H1 (cell line): ENCODE results near the gene HDDC3. TPM values are rescaled to one million over a fixed set of nuclear protein-coding genes. Genes with fewer than 3 reads are reported as not detected.

Experiments used
- CTCF ChIA-PET: fragments of 300-600 bp; sonication (Branson Sonifier 250); formaldehyde crosslinking; loops from one replicate; lab custom pipeline; 2021; ENCODE audit not compliant: partially characterized antibody; lab: Charles Lee
- POLR2A ChIA-PET: fragments of 300-600 bp; sonication (Branson Sonifier 250); formaldehyde crosslinking; loops from one replicate; lab custom pipeline; 2021; ENCODE audit warnings: inconsistent platforms; ENCODE audit not compliant: partially characterized antibody; lab: Charles Lee
- DNase-seq, 2 experiments: peaks; one replicate each; pipeline versions ENCODE4 v3.0.0 to v3.0.0-alpha.2; 2010 to 2022; ENCODE audit warnings: low spot score in 2 of 2, low read depth in 1 of 2, mixed read lengths in 1 of 2
- FAIRE-seq: peaks from 2 replicates; lab custom pipeline; 2011; peaks lifted over from hg19 to GRCh38; lab: Jason Lieb, UNC
- H2AFZ ChIP-seq: 2 replicates; pipeline ENCODE4 v1.8.1; 2012; ENCODE audit warnings: low read length, inconsistent platforms
- H2AK5ac ChIP-seq: 2 replicates; pipeline ENCODE4 v1.6.1; 2013; ENCODE audit warnings: low read depth, low read length
- H2BK120ac ChIP-seq: replicated peaks from 2 replicates; pipeline ENCODE3; 2013; ENCODE audit warnings: low read depth, low read length, inconsistent platforms
- H2BK12ac ChIP-seq: 2 replicates; pipeline ENCODE4 v1.6.1; 2013; ENCODE audit warnings: low read depth, low read length
- H2BK15ac ChIP-seq: 2 replicates; pipeline ENCODE4 v1.6.1; 2013; ENCODE audit warnings: low read length
- H2BK20ac ChIP-seq: 2 replicates; pipeline ENCODE4 v1.6.1; 2013; ENCODE audit warnings: low read length
- H2BK5ac ChIP-seq: 2 replicates; pipeline ENCODE4 v1.6.1; 2013; ENCODE audit warnings: low read depth, low read length
- H3K14ac ChIP-seq: 2 replicates; pipeline ENCODE4 v1.6.1; 2013; ENCODE audit warnings: inconsistent platforms; ENCODE audit not compliant: insufficient read length
- H3K18ac ChIP-seq: 2 replicates; pipeline ENCODE4 v1.6.1; 2013; ENCODE audit warnings: low read length; ENCODE audit errors: extremely low read depth
- H3K23ac ChIP-seq: 2 replicates; pipeline ENCODE4 v1.6.1; 2013; ENCODE audit warnings: inconsistent platforms; ENCODE audit not compliant: insufficient read length
- H3K23me2 ChIP-seq: 2 replicates; pipeline ENCODE4 v1.6.1; 2013; ENCODE audit warnings: low read depth, low read length
- H3K27ac ChIP-seq: 2 replicates; pipeline ENCODE4 v1.6.1; 2011; ENCODE audit warnings: low read depth, low read length, inconsistent platforms
- H3K27me3 ChIP-seq, 4 experiments: replicated peaks in 1 of 4; 1 replicate in 1 of 4; 2 replicates in 3 of 4; pipeline versions ENCODE4 v1.6.1 to v1.8.1; 2011 to 2013; ENCODE audit warnings: low read length in 3 of 4, mild to moderate bottlenecking in 3 of 4, inconsistent platforms in 2 of 4, mixed read lengths in 2 of 4, moderate library complexity in 1 of 4; ENCODE audit not compliant: control insufficient read depth in 3 of 4, insufficient read depth in 3 of 4; ENCODE audit errors: extremely low read depth in 1 of 4
- H3K36me3 ChIP-seq, 4 experiments: 2 replicates each; pipeline versions ENCODE4 v1.6.1 to v1.8.1; 2011 to 2013; ENCODE audit warnings: mild to moderate bottlenecking in 4 of 4, low read length in 3 of 4, moderate library complexity in 2 of 4, control low read depth in 1 of 4, inconsistent platforms in 1 of 4; ENCODE audit not compliant: insufficient read depth in 4 of 4, control insufficient read depth in 2 of 4
- H3K4ac ChIP-seq: replicated peaks from 2 replicates; pipeline ENCODE3; 2013; ENCODE audit warnings: low read length, low read depth, mixed read lengths, inconsistent platforms; ENCODE audit not compliant: insufficient read length
- H3K4me1 ChIP-seq, 4 experiments: replicated peaks in 1 of 4; 1 replicate in 1 of 4; 2 replicates in 3 of 4; pipeline versions ENCODE4 v1.6.1 to v1.8.1; 2011 to 2013; ENCODE audit warnings: low read length in 3 of 4, inconsistent platforms in 2 of 4, mixed read lengths in 1 of 4; ENCODE audit not compliant: insufficient read depth in 4 of 4, control insufficient read depth in 3 of 4
- H3K4me2 ChIP-seq, 2 experiments: 2 replicates each; pipeline versions ENCODE4 v1.6.1 to v1.8.1; 2011 to 2013; ENCODE audit warnings: low read depth in 2 of 2, low read length in 2 of 2, control low read depth in 1 of 2, inconsistent platforms in 1 of 2, mild to moderate bottlenecking in 1 of 2; ENCODE audit not compliant: insufficient read depth in 1 of 2
- H3K4me3 ChIP-seq, 4 experiments: fragments of 200-600, 300-600 bp in 1 of 4; sonication (generic), shearing (Covaris generic), sonication (Bioruptor Twin) in 1 of 4; 2 replicates each; pipeline versions ENCODE4 v1.5.1 to v1.8.1; 2011 to 2016; ENCODE audit warnings: low read length in 4 of 4, low read depth in 3 of 4, control low read depth in 2 of 4, inconsistent platforms in 2 of 4, mild to moderate bottlenecking in 2 of 4, mixed read lengths in 1 of 4, moderate library complexity in 1 of 4; ENCODE audit not compliant: insufficient read depth in 2 of 4; ENCODE audit errors: extremely low read depth in 1 of 4
- H3K56ac ChIP-seq: replicated peaks from 2 replicates; pipeline ENCODE3; 2013; ENCODE audit warnings: low read depth, mild to moderate bottlenecking, mixed read lengths, low read length, inconsistent platforms; ENCODE audit not compliant: insufficient read length
- H3K79me1 ChIP-seq: 2 replicates; pipeline ENCODE4 v1.6.1; 2013; ENCODE audit warnings: low read depth, low read length, control low read depth
- H3K79me2 ChIP-seq, 2 experiments: 2 replicates each; pipeline versions ENCODE4 v1.6.1 to v1.8.1; 2012 to 2013; ENCODE audit warnings: low read length in 2 of 2, mild to moderate bottlenecking in 2 of 2, inconsistent platforms in 1 of 2; ENCODE audit not compliant: insufficient read depth in 2 of 2, control insufficient read depth in 1 of 2
- H3K9ac ChIP-seq, 4 experiments: replicated peaks in 1 of 4; 1 replicate in 1 of 4; 2 replicates in 3 of 4; pipeline versions ENCODE4 v1.6.1 to v1.8.1; 2011 to 2013; ENCODE audit warnings: low read depth in 3 of 4, low read length in 3 of 4, control low read depth in 2 of 4, mild to moderate bottlenecking in 2 of 4, moderate library complexity in 2 of 4, inconsistent platforms in 1 of 4; ENCODE audit errors: extremely low read depth in 1 of 4
- H3K9me3 ChIP-seq, 2 experiments: 2 replicates each; pipeline versions ENCODE4 v1.6.1 to v1.8.1; 2012 to 2013; ENCODE audit warnings: mild to moderate bottlenecking in 2 of 2, moderate library complexity in 2 of 2, control low read depth in 1 of 2, inconsistent platforms in 1 of 2, low read depth in 1 of 2, low read length in 1 of 2, mixed read lengths in 1 of 2; ENCODE audit not compliant: insufficient read depth in 2 of 2
- H4K20me1 ChIP-seq, 2 experiments: replicated peaks in 1 of 2; 2 replicates each; pipeline versions ENCODE3 to v1.8.1; 2011 to 2013; ENCODE audit warnings: inconsistent platforms in 2 of 2, low read length in 2 of 2, mild to moderate bottlenecking in 1 of 2; ENCODE audit not compliant: insufficient read depth in 2 of 2, control insufficient read depth in 1 of 2
- H4K5ac ChIP-seq: 2 replicates; pipeline ENCODE4 v1.6.1; 2013; ENCODE audit warnings: low read length, low read depth, mixed read lengths, inconsistent platforms; ENCODE audit not compliant: insufficient read length
- H4K8ac ChIP-seq: 2 replicates; pipeline ENCODE4 v1.8.0; 2013; ENCODE audit warnings: mild to moderate bottlenecking, moderate library complexity, low read length, inconsistent platforms; ENCODE audit not compliant: insufficient read depth; ENCODE audit errors: extremely low read depth
- H4K91ac ChIP-seq: replicated peaks from 2 replicates; pipeline ENCODE3; 2013; ENCODE audit warnings: low read length, mixed read lengths, inconsistent platforms; ENCODE audit not compliant: insufficient read length
- CBX8 ChIP-seq: fragments of 300-800, 300-1000 bp; sonication (generic); IDR thresholded peaks from 2 replicates; pipeline ENCODE4 v1.7.1; 2016; ENCODE audit warnings: low read depth, low read length, borderline replicate concordance
- CTBP2 ChIP-seq: IDR thresholded peaks from 2 replicates; pipeline ENCODE4 v1.7.0; 2011; ENCODE audit warnings: borderline replicate concordance, mild to moderate bottlenecking, moderate library complexity, mixed read lengths, low read length; ENCODE audit not compliant: insufficient read depth, insufficient read length
- HDAC2 ChIP-seq, 2 experiments: fragments of 300-600 bp in 1 of 2; sonication (generic) in 1 of 2; IDR thresholded peaks; 2 replicates each; pipeline ENCODE4 v1.6.1; 2011 to 2012; ENCODE audit warnings: low read depth in 2 of 2, low read length in 2 of 2, mild to moderate bottlenecking in 2 of 2, moderate library complexity in 2 of 2, borderline replicate concordance in 1 of 2, inconsistent platforms in 1 of 2
- NRF1 ChIP-seq: IDR thresholded peaks from 2 replicates; pipeline ENCODE4 v1.6.1; 2011; ENCODE audit warnings: mild to moderate bottlenecking, low read depth, low read length, improper control_type of control experiment
- RNF2 ChIP-seq: fragments of 200-900, 300-1000 bp; sonication (generic); IDR thresholded peaks from 2 replicates; pipeline ENCODE4 v1.7.1; 2016; ENCODE audit warnings: borderline replicate concordance, low read depth, mild to moderate bottlenecking, antibody characterized with exemption, low read length; ENCODE audit not compliant: poor library complexity, severe bottlenecking; ENCODE audit errors: missing control alignments
- SIRT6 ChIP-seq: IDR thresholded peaks from one replicate; pipeline ENCODE4 v1.7.1; 2012; ENCODE audit warnings: low read length, inconsistent platforms
- SP1 ChIP-seq: IDR thresholded peaks from 2 replicates; pipeline ENCODE4 v1.6.1; 2011; ENCODE audit warnings: low read depth, low read length
- TAF1 ChIP-seq: IDR thresholded peaks from 2 replicates; pipeline ENCODE4 v1.6.1; 2011; ENCODE audit warnings: mild to moderate bottlenecking, low read depth, low read length
- TBP ChIP-seq: IDR thresholded peaks from 2 replicates; pipeline ENCODE4 v1.6.1; 2011; ENCODE audit warnings: low read depth, low read length, improper control_type of control experiment
- TEAD4 ChIP-seq: IDR thresholded peaks from 2 replicates; pipeline ENCODE4 v1.6.1; 2012; ENCODE audit warnings: low read depth, low read length, inconsistent platforms, mixed read lengths
- WGBS, 2 experiments: shearing (Covaris generic) in 1 of 2; methylation state at CpG; one replicate each; pipeline versions ENCODE4 v1.1.6 to v1.1.7; 2013 to 2015; ENCODE audit warnings: low lambda C conversion rate in 2 of 2, mixed read lengths in 2 of 2, inconsistent platforms in 1 of 2, low coverage in 1 of 2, missing lambda C conversion rate in 1 of 2; ENCODE audit not compliant: insufficient replicate concordance in 2 of 2, insufficient coverage in 1 of 2, insufficient read length in 1 of 2; ENCODE audit errors: extremely low coverage in 1 of 2, missing lambda C conversion rate in 1 of 2; 5-methylcytosine and 5-hydroxymethylcytosine counted together
- polyA plus RNA-seq, 7 experiments: library from polyadenylated mRNA; depleted of rRNA in 3 of 7; stranded (reverse) in 5 of 7; unstranded in 2 of 7; fragments of >200 nt in 5 of 7; fragments of 200-250 nt in 2 of 7; gene quantifications; 1 replicate in 5 of 7; 2 replicates in 1 of 7; 4 replicates in 1 of 7; pipeline versions ENCODE4 v1.2.1 to v1.2.3, GENCODE V29; 2011 to 2013; ENCODE audit warnings: missing spikeins in 2 of 7, mixed read lengths in 2 of 7
- total RNA-seq: library from RNA; stranded (reverse); fragmentation: NEBNext Ultra II Directional; extraction: Animal tissue kit (Norgen Biotek cat#: 25700); gene quantifications from 2 replicates; pipeline ENCODE4 v1.2.1, GENCODE V29; 2021
- TF ChIP-seq, protein P1 (sequence below): IDR thresholded peaks from 2 replicates; pipeline ENCODE4 v1.6.1; 2011; ENCODE audit warnings: low read depth, mild to moderate bottlenecking, low read length; ENCODE audit not compliant: insufficient read depth

The HDDC3 gene
- total and polyA plus RNA-seq, 2 of the 8 experiments (the other 6 are each of a cell fraction or from before 2014, with no cell fraction given) = 16.3 to 16.5 TPM

DNA sequence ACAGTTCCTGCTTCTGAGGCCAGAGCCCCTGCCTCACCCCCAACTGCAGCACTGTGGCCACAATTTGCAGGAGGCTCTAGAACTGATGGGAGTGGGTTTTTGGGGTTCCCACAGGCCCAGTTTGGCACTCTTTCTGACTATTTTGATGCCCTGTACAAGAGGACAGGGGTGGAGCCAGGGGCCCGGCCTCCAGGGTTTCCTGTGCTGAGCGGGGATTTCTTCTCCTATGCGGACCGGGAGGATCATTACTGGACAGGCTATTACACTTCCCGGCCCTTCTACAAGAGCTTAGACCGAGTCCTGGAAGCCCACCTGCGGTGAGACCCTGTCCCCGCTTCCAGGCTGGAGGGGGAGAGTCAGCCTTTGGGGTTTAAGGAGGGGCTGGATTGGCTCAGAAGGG lies 22.4 kb downstream of the HDDC3 start:
- no peak overlapping the region for H4K91ac ChIP-seq
- TF ChIP-seq TEAD4 = no peak
- no peak for TF ChIP-seq RNF2
- TF ChIP-seq TAF1 = no peak
- no peak for TF ChIP-seq HDAC2 (IDR thresholded peaks at IDR 0.05; ENCODE audit: borderline replicate concordance in 1 of 2, low read depth in 2 of 2, low read length in 2 of 2)
- no peak for TF ChIP-seq SP1
- no peak for TF ChIP-seq CBX8
- TF ChIP-seq SIRT6 = no peak
- TF ChIP-seq, protein P1, sequence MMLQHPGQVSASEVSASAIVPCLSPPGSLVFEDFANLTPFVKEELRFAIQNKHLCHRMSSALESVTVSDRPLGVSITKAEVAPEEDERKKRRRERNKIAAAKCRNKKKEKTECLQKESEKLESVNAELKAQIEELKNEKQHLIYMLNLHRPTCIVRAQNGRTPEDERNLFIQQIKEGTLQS = no peak
- TF ChIP-seq CTBP2 = no peak
- no peak for TF ChIP-seq TBP
- no peak for TF ChIP-seq NRF1
- TF ChIP-seq, all 59 proteins: peak for 0
- H3K9ac ChIP-seq = no peak overlapping the region
- no peak overlapping the region for H3K4ac ChIP-seq
- no peak overlapping the region for H2BK20ac ChIP-seq
- H3K36me3 ChIP-seq = no peaks in the 10 kb centered on the region; a peak in 3 of 8 replicates
- no peak overlapping the region for H2AFZ ChIP-seq
- no peak overlapping the region for H2BK5ac ChIP-seq
- H3K27ac ChIP-seq = no peak overlapping the region
- DNase-seq (no peak), FAIRE-seq (no peak)
- WGBS, 2 experiments = 89% methylated on average over 8 of the region's 8 CpGs; no CpG with 5 or more reads in 1 of the 2 experiments
- peaks cover 0 to 8% of the 10 kb centered on the region in 2 experiments for H4K20me1 ChIP-seq
- H2BK120ac ChIP-seq = no peak overlapping the region
- no peak overlapping the region for H2BK12ac ChIP-seq
- no peak overlapping the region for H3K18ac ChIP-seq
- no peak overlapping the region for H2BK15ac ChIP-seq
- H3K79me2 ChIP-seq = no peaks in the 10 kb centered on the region
- H3K23me2 ChIP-seq = no peaks in the 10 kb centered on the region
- peaks cover 0 to under 1% (median under 1%) of the 10 kb centered on the region in 4 experiments; a peak in 2 of 7 replicates for H3K27me3 ChIP-seq
- H4K5ac ChIP-seq = no peak overlapping the region
- H3K4me1 ChIP-seq = no peaks in the 10 kb centered on the region
- H3K79me1 ChIP-seq = no peaks in the 10 kb centered on the region
- no peak overlapping the region for H3K4me2 ChIP-seq
- H3K4me3 ChIP-seq = no peak overlapping the region
- H3K56ac ChIP-seq = no peak overlapping the region
- H2AK5ac ChIP-seq = no peak overlapping the region
- H4K8ac ChIP-seq = peak overlapping the region; percentile 25; the same call in 1 of the 2 replicates
- H3K9me3 ChIP-seq = no peaks in the 10 kb centered on the region
- H3K14ac ChIP-seq = no peak overlapping the region
- no peak overlapping the region for H3K23ac ChIP-seq
- ChIA-PET CTCF (interaction anchor here (0.8 to 11.2 kb wide), 6 partner anchors 13 to 80 kb away, joined by 3 to 187 read pairs (median 3); partner anchors contain the start of genes HDDC3 and UNC45A), POLR2A (interaction anchor here (1.0 kb wide), 1 partner anchor 193 kb away, joined by 3 read pairs; the partner anchor contains the start of gene BLM)
